Measurements from ENCODE around the gene LYPD1. TPM values are rescaled to one million over a fixed set of nuclear protein-coding genes. Genes with fewer than 3 reads are reported as not detected.

The LYPD1 gene
- total RNA-seq, 1 donor from 2014 or later = 1.1 TPM

DNA sequence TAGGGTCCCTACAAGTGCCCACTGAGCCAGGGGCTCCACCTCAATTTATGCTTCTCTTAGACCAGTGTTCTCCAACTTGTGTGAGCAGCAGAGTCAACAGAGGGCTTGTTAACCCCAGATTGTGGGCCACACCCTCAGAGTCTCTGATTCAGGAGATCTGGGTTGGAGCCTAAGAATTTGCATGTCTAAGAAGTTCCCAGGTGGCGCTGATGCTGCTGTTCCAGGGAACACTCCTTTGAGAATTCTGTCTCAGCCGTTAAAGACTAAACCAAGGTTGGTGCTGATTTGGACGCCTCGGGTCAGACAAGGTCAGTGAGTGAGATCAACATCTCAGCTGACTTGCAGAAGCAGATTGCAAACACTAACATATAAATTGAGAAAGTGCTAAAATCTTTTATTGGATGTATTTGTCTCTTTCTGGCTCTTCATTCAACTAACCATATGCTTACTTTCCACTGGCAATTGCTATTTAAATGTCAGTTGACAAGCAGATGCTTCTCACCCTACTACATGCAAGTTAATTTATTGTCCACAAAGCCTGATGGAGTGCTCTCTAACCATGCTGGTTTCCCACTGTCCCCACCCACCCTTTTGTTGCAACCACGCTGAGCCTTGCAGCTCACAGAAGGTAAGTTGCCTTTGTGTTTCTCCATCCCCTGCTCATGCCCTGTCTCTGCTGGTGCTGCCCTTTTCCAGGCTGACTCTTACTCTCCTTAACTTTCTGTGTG is 31.5 kb downstream of the LYPD1 start:
- Mint-ChIP-seq H3K27me3 (ENCODE audit: unreplicated experiment) (peaks cover 3% of the 10 kb centered on the region), H3K9me3 (ENCODE audit: unreplicated experiment) (no peaks in the 10 kb centered on the region), H3K4me3 (ENCODE audit: unreplicated experiment) (no peak overlapping the region), H3K27ac (ENCODE audit: unreplicated experiment) (no peak overlapping the region), H3K36me3 (ENCODE audit: unreplicated experiment) (peaks cover 6% of the 10 kb centered on the region), H3K4me1 (ENCODE audit: low read depth, unreplicated experiment) (peaks cover 2% of the 10 kb centered on the region)
- no peak for TF ChIP-seq CTCF (IDR thresholded peaks at IDR 0.05; ENCODE audit: partially characterized antibody, unreplicated experiment)
- DNase-seq = no peak

GRCh38 chr2:132636346-132636745 is 33.7 kb downstream of the LYPD1 start:
- Mint-ChIP-seq H3K36me3 (ENCODE audit: unreplicated experiment) (peaks cover 6% of the 10 kb centered on the region), H3K4me3 (ENCODE audit: unreplicated experiment) (no peak overlapping the region), H3K27ac (ENCODE audit: unreplicated experiment) (no peak overlapping the region), H3K4me1 (ENCODE audit: low read depth, unreplicated experiment) (peaks cover 2% of the 10 kb centered on the region), H3K27me3 (ENCODE audit: unreplicated experiment) (peaks cover 4% of the 10 kb centered on the region), H3K9me3 (ENCODE audit: unreplicated experiment) (no peaks in the 10 kb centered on the region)
- DNase-seq = no peak
- no peak for TF ChIP-seq CTCF (IDR thresholded peaks at IDR 0.05; ENCODE audit: partially characterized antibody, unreplicated experiment)

- Mint-ChIP-seq H3K36me3 (ENCODE audit: unreplicated experiment) (peaks cover 15% of the 10 kb centered on the region), H3K9me3 (ENCODE audit: unreplicated experiment) (peaks cover 1% of the 10 kb centered on the region), H3K4me1 (ENCODE audit: low read depth, unreplicated experiment) (no peaks in the 10 kb centered on the region), H3K27me3 (ENCODE audit: unreplicated experiment) (peaks cover 10% of the 10 kb centered on the region), H3K27ac (ENCODE audit: unreplicated experiment) (no peak overlapping the region), H3K4me3 (ENCODE audit: unreplicated experiment) (no peak overlapping the region)
- no peak for TF ChIP-seq CTCF (IDR thresholded peaks at IDR 0.05; ENCODE audit: partially characterized antibody, unreplicated experiment)
- no peak for DNase-seq
Measured at GRCh38 chr2:132633635-132634034, 36.4 kb downstream of the LYPD1 start.

GRCh38 chr2:132632000-132632649 is 37.9 kb downstream of the LYPD1 start:
- H3K9me3 Mint-ChIP-seq (ENCODE audit: unreplicated experiment) = peaks cover 1% of the 10 kb centered on the region
- no peaks in the 10 kb centered on the region for H3K4me1 Mint-ChIP-seq (ENCODE audit: low read depth, unreplicated experiment)
- H3K27ac Mint-ChIP-seq (ENCODE audit: unreplicated experiment) = no peak overlapping the region
- no peak for DNase-seq
- no peak for TF ChIP-seq CTCF (IDR thresholded peaks at IDR 0.05; ENCODE audit: partially characterized antibody, unreplicated experiment)
- peaks cover 10% of the 10 kb centered on the region for H3K27me3 Mint-ChIP-seq (ENCODE audit: unreplicated experiment)
- no peak overlapping the region for H3K4me3 Mint-ChIP-seq (ENCODE audit: unreplicated experiment)
- peaks cover 15% of the 10 kb centered on the region for H3K36me3 Mint-ChIP-seq (ENCODE audit: unreplicated experiment)

DNA sequence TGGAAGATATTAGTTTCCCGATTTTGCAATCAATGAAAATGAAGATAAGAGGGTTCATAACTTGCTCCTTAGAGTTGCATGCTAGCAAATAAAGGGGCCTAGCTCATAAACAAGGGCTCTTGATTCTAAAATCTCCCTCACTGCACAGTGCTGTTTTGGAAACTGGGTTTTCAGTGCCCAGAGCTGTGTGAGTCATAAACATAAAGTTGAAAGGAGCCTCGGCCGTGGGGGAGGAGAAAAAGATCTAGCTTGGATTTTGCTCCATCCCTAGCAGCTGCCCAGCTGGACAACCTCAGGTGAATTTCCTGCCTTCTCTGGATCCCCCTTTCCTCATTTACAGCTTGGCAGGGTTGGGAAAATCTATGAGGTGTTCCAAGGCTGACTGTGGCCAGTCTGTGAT is 42.5 kb downstream of the LYPD1 start:
- no peaks in the 10 kb centered on the region for H3K4me1 Mint-ChIP-seq (ENCODE audit: low read depth, unreplicated experiment)
- no peak for DNase-seq

More for the DNA sequence above, 42.5 kb downstream of the LYPD1 start:
- Mint-ChIP-seq H3K4me3 (ENCODE audit: unreplicated experiment) (no peak overlapping the region), H3K9me3 (ENCODE audit: unreplicated experiment) (peaks cover 1% of the 10 kb centered on the region), H3K27me3 (ENCODE audit: unreplicated experiment) (peaks cover 6% of the 10 kb centered on the region), H3K27ac (ENCODE audit: unreplicated experiment) (no peak overlapping the region), H3K36me3 (ENCODE audit: unreplicated experiment) (peaks cover 13% of the 10 kb centered on the region)
- TF ChIP-seq CTCF (IDR thresholded peaks at IDR 0.05; ENCODE audit: partially characterized antibody, unreplicated experiment) = no peak
